ENCODE data around the gene CHN2.

DNA sequence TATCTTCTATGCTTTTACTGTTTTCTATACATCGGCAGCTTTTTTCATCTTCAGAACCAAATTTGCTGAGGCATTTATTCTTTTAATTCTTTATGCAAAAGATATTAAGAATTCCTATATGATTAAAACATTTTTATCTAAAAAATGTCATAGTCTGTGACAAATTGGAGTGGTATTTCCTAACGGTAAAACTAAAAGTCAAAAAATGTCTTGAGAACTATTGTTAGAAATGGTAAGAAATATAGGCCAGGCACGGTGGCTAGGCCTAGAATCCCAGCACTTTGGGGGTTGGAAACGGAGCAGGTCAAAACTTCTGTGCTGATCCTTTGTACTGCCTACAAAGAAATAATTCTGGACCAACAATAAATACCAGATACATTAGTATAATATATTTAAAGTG is 311.4 kb downstream of the CHN2 start:
- no peak for TF ChIP-seq CTCF (conservative IDR thresholded peaks at IDR 0.05)
- TF ChIP-seq EZH2 (IDR thresholded peaks at IDR 0.05; ENCODE audit: low read depth) = no peak

All from PC-9 (cell line).